ENCODE measurements around the gene SCCPDH.

SCCPDH gene

DNA sequence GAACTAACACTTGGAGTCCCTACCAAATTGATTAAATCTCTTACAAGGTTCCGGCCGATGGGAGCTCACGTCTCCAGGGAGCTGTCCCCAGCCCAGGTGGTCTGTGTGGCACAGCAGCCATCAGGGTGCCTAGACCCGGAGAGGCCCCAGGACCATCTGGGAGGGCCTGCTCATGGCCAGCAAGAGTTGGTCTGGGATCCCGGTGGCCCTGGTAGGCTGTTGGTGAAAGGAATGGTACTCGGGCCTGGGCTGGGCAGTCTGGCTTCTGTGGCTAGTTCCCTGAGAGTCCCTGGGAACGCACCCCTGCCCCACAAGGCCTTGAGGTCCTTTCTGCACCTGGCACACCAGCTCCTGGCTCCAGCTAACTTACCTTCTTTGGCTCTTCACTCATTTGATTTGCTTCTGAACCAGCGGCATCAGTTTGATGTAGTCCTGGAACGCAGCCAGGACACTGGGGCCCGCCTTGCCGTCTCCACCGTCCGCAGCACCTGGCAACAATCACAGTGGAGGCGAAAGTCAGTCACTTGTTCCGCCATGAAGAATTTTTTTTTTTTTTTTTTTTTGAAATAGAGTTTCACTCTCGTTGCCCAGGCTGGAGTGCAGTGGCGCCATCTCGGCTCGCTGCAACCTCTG lies 62.5 kb downstream of the SCCPDH start:
- DNase-seq = peak; percentile 81

DNA sequence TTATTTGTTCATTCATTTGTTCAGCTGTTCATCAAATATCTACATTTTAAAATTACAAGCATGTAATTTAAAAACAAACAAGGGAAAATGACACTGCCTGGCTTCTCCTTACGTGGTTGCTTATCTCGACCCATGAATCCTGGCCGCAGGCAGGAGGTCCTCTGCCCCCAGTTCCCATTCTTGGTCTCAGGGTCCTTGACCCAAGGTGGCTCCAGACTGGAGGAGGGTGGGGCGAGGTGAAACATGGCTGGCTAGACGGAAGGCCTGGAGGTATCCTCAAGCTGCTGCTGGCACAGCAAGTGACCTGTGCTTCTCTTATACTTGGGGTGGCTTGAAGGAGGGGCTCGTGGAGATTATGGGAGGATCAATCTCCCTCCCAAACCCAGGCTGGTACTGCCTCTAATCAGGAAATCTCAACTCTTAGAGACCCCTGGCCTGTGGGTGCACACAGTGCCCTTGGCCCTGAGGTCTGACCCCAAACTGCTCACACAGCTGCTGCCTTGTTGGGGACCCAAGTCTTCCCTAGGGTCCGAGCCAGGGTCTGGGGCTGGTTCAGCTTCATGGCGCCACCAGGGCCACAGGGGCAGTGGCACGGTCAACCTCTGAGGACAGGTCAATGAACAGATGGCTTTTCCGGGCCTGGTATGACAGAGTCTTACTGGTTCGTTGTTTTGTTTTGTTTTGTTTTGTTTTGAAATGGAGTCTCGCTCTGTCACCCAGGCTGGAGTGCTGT lies 63.7 kb downstream of the SCCPDH start:
- DNase-seq = no peak

DNA sequence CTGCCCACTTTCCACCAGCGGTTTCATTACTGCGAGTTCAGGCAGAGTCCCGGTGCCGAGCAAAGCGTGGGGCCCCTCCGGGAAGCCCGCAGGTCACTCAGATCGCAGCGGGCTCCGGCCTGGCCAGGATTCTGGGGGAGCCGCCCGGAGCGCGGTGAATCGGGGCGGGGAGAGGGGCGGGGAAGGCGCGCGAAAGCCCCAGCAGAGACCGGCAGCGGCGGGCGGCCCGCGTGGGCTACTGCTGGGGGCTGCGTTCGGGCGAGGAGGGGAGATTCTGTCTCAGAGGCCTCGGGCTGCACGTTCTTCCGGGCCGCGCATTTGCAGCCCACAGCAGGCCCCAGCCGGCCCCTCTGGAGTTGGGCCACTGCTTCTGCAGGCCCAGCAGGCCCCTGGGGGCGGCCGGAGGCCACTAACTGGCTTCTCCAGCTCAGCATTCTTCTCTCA lies 64.7 kb downstream of the SCCPDH start:
- DNase-seq = no peak

DNA sequence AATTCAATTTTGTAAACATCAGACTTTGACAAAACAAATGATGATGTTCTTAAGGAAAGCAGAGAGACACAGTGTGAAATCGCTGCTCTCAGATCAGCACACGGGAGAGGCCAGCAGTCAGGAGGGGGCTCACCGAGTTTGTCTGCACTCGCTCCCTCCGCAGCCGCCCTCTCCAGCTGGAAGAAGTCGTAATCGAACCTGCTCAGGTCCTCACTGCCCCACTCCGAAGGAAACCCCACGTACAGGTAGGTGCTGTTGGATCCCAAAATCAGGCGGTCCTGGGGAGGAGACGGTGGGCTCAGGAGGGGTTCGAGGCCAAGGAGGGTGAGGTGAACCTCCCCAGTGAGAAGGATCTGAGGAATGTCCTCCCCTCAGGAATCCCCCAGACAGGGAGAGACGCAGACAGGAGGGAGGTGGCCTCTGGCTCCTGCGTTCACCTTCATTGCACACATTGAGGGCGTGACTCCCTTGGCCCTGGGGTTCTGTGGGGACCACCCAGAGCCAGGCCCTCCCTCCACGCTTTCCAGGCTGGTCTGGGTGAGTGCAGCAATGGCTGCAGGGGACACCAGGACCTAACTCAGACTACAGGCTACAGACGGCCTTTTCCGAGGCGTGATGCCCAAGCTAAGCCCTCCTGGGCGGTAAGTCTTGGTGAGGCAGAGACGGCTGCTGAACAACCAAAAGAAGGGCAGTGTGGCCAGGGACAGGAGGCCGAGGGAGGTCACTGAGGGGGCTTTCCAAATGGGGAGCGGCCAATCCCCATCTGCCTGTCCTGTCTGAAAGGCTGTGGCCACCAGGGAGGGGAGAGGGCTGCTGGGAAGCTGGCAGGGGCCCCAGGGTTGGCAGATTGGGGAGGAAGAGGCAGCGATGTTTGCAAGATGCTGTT lies 65.5 kb downstream of the SCCPDH start:
- no peak for DNase-seq

DNA sequence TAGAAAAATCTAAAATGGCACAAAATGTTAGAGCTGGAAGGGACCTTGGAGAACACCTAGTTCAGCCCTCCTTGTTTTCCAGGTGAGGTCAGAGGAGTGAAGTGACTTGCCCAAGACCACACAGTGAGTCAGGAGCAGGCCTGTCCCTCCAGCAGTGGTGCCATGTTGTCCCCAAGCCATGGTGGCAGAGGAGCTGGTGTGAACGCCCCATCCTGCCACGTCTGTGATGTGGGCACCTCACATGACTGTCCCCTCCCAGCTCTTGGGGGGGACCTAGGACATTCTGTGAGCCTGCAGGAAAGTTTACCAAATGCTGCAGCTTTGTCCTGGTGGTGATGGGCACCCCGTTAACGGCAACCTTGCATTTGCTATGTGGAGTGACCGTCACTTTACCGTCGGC lies 66.2 kb downstream of the SCCPDH start:
- no peak for DNase-seq

DNA sequence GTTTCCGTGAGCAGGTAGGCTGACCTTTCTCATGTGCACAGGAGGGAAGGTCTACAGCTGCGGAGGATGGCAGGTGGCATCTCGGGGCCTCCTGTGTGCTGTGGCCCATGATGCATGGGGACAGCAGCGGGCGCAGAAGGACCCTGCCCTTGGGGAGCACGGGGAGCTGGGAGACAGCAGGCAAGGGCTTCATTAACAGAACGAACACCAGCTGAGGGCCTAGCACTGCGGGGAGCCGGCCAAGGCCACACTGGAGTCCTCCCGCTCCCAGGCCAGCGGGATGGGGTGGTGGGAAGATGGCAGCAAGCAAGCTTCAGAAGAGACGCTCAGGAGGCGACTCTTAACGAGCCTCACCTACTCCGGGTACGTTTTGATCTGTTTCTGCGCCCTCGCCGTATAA lies 66.6 kb downstream of the SCCPDH start:
- no peak for DNase-seq

DNA sequence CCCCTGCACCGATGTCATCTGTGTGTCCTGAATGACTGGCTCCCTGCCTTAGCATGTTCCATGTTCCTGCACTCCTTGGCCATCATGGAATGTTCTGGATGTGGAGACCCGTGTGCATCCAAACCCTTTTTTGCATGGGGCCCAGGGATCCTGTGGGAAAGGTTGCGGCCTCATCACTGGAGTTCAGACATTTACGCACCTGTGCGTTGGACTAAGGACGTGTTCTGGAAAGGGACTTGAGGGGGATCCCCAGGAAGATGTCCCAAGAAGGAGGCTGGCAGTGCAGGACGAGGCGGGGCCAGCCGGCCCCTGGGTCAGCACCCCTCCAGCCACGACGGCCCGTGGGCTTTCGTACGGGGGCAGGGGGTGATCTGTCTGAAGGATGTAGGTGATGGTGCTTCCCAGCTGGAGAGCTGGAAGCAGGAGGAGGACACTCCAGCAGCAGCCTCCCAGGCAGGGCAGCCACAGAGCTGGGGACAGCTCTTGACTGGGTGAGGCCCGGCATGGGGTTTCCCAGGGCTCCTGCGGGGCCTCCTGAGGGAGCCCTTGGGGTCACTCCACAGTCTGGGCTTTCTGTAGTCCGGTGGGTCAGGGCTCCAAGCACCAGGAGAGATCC lies 67.2 kb downstream of the SCCPDH start:
- DNase-seq = no peak

DNA sequence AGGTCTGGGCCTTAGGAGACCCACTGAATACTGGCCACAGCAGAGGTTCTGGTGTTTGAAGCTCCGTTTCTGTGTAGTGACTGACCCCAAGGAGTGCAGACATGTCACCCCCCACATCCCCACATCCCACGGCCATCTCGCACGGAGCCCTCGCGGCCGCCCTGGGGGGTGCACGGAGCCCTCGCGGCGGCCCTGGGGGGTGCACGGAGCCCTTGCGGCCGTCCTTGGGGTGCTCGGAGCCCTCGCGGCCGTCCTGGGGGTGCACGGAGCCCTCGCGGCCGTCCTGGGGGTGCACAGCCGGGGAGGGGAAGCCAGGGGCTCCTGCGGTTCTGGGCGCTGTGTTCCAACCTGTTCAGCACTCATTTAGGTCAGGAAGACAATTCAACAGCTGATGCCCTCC lies 68.4 kb downstream of the SCCPDH start:
- DNase-seq = no peak

DNA sequence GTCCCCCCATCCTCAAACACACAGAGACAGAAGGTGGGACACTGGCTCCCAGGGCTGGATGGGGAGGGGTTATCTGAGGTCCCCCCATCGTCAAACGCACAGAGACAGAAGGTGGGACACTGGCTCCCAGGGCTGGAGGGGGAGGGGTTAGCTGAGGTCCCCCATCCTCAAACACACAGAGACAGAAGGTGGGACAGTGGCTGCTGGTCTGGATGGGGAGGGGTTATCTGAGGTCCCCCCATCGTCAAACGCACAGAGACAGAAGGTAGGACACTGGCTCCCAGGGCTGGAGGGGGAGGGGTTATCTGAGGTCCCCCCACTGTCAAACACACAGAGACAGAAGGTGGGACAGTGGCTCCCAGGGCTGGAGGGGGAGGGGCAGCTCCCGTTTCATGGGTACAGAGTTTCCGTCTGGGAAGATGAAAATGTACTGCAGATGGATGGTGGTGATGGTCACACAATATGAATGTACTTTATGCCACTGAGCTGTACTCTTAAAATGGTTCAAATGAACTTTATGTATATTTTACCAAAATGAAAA lies 69.2 kb downstream of the SCCPDH start:
- no peak for DNase-seq

DNA sequence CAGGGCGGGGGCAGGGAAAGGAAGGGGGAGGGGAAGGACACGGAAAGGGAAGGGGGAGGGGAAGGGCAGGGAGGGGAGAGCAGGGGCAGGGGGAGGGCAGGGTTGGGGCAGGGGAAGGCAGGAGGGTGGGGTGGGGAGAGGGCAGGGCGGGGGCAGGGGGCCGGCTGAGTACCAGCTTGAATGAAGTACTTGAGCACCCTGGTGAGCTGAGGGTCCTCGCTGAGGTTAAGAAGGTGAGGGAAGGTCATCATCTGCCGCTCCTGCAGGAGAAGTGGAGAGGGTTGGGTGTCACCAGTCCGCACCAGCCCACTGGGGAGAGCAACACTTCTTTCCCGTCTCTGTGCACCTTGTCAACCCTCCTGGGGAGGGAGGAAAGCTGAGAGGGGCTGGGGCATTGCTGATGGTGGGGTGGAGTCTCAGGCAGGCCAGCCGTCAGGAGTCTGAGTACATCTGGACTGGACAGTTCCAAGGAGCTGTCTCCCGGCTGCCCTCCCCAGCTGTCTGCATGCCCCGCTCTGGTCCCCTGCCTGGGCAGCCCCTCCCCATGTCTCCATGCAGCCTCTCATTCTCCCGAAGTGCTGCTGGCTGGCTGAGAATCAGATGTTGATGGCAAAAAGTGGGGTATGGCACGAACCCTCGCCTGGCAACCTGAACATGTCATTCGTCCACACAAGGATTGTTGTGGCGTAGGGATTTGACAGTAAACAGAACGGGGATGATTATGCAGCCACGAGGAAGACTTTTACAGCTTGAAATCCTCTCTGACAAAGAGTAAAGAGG lies 70.0 kb downstream of the SCCPDH start:
- DNase-seq = no peak

DNA sequence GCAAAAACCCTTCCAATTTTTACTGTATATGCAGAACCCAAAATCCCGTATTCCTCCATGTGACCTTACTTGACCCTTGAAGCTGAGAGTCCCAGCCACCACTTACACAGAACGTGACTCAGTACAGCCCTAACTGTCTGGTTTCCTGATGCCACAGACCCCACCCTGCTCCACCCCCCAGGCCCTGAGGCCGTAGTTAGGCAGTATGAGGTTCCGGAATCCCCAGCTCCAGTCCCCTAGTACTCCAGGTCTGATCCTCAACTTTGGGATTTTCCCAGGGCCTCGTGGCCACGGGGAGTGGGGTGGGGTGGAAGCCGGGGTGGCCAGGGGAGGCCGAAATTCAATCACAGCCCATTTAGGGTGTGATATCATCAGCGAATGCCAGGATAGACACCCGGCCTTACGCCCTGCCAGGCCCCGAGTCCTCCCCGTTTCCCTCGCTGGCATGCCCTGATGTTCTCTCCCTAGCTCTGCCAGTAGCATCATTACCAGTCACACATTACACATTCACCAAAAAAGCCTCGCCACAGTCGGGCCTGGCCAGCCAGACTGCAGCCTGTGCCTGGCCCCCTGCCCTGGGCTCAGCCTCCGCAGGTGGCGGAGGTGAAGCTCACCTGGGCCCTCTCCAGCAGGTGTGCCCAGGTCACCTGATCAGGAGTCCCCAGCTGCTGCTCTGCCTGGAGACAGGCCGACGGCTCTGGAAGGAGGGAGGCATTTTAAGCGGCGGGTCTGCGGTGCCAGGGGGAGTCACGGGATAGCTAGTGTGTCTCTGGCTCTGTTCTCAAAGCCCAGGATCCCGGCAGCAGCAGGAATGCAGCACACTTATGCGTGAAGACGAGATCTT lies 70.8 kb downstream of the SCCPDH start:
- DNase-seq = peak; percentile 30

DNA sequence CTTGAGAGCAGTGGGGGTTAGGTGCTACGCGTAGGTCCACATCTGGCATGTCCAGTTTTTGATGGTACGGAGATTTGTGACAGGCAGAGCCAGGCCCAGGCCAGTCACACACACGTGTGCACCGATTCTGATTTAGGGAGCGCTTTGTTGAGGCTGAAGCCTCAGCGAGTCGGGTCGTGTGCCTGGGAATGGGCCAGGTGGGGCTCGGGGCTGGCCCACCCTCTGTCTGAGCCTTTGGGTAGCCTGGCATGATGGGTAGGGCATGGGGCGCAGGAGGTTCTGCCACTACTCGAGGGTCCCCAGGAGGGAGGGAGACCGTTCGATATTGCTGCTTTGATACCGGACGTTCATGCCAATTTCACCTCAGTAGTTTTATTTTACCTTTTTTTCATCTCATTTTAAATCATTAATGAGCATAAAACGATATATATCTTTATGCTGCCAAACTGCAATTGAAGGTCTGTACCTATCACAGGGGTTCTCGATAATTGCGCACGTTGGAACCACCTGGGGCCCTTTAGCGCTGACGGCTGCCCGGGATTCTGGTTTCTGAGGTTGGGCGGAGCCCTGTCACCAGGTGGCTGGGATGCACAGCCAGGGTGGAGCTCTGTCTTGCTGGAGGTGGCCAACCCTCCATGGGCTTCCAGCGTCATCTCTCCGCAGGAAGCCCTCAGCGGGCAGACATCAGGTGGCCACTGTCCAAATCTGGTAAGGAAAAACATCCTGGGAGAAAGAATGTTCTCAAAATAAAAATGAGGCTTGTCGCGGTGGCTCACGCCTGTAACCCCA lies 71.9 kb downstream of the SCCPDH start:
- no peak for DNase-seq

DNA sequence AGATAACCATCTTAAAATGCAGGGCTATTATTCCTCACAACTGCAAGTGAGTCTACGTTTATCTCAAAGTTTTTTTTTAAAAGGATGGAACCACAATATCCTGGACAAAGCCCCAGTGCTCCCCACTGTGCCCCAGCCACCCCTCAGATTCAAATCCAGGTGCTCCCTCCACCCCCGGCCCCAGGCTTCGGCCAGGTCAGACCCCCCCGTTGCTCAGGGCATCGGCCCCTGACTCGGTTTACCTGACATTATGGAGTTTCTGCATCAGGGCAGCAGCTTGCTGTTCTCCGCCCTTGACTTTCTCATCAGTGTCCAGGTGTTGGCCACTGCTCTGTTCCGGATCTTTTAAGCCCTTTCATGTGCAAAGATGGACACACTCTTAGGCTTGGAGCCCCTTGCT lies 72.9 kb downstream of the SCCPDH start:
- no peak for DNase-seq

DNA sequence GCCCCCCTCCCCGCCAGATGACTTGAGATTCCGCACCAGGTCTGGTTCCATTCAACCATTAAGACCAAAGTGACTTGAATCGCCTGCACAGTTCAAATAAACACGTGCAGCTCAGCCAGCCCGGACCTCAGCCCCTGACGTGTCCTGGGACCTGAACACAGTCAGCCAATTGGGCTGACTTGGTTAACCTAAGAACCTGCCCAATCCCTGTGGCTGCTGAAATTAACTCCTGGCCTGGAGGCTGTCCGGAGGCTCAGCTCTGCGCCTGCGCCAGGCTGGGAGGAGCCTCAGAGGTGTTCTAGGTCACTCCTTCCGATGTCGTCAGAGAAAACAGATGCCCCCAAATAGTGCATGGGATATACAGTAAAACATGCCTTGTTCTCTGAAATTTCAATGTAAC lies 73.4 kb downstream of the SCCPDH start:
- no peak for DNase-seq

DNA sequence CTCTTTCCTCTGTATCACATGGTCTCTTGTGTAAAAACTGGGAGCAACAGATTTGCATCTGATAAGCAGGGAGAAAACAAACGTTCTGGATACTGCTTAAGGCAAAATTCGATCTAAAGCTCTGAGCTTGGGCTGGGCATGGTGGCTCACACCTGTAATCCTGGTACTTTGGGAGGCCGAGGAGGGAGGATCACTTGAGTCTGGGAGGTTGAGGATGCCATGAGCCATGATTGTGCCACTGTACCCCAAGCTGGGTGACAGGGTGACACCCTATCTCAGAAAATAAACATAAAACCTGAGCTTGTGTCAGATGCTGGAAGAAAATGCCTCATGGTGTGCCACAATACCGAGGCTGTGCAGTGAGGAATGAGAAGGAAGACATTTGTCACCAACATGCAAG lies 73.9 kb downstream of the SCCPDH start:
- no peak for DNase-seq

DNA sequence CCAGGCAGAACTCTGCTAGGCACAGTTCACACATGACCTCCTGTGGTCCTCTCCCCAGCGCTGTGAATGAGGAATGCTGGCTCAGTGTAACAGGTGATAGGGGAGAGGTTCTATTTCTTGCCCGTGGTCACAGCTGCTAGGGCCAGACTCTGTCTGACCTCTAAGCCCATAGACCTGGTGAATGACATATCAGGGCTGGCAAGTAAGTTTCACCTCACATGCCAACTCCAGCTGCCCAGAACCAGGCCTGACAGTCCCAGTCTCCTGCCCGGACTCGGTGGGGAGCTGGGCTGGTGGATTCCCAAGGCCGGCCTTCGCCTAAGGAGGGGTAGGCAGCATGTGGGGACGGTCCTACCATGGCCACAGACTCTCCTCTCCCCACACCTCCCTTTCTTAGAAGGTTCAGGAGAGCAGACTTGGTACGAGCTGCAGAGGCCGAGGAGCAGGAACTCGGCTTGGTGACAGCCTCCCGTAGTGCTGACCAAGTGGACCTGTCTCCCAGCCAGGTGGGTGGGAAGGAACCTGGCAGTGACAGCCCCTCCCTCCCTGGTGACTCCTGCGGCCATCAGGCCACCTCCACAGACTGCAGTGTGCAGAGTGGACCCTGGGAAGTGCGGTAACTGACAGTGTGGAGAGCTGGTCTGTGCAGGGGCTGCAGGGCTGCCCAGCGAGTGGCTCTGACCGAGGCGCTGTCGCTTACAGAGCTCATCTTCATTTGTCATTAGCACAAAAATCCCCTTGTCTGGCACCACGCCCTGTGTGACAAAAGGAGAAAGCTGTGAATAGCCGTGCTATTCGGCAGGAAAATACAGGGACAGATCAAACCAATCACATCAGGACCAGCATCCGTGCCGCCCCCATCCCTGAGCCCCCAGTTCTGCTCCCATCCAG lies 74.6 kb downstream of the SCCPDH start:
- DNase-seq = no peak

DNA sequence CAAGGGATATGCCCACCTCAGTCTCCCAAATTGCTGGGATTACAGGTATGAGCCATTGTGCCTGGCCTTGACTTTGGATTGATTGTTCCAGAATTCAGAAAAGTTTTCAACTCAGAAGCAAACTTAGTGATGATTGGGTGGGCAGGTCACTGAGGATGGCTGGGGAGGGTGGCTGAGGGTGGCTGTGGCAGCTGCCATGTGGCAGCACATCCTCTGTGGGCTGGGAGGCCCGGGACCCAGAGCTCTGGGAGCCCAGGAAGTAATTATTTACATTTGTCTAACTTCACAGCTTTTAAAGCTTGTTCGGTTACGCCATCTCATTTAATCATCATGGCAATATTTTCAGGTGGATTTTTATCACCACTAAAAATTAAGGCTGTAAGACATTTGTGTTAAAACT lies 76.1 kb downstream of the SCCPDH start:
- DNase-seq = no peak

DNA sequence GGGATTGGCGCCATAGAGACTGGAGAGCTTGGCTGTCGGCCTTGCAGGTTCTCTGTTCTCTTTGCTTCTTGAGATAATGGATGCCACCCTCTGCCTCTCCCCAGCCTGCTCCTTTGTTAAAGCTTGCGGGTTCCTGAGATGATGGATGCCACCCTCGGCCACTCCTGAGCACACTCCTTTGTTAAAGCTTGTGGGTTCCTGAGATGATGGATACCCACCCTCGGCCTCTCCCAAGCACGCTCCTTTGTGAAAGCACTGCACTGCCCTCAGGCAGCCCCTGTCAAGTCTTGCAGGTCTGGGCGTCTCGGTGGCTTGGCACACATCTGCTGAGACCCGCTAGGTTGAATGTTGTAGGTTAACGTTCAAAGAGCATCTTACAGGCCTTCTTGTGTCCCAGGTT lies 76.5 kb downstream of the SCCPDH start:
- peak; percentile 7 for DNase-seq

Measured in NCI-H345 (cell line).